IPS-15b (cell line): ENCODE results near the gene NGRN.

ENCODE experiments used
- H3K27me3 ChIP-seq: one replicate; pipeline ENCODE4 v1.6.1; 2013; ENCODE audit warnings: low read length; ENCODE audit not compliant: control insufficient read depth, insufficient read depth
- H3K36me3 ChIP-seq: one replicate; pipeline ENCODE4 v1.6.1; 2013; ENCODE audit warnings: low read length; ENCODE audit not compliant: control insufficient read depth, insufficient read depth
- H3K4me1 ChIP-seq: one replicate; pipeline ENCODE4 v1.6.1; 2013; ENCODE audit warnings: mild to moderate bottlenecking, low read length; ENCODE audit not compliant: control insufficient read depth, insufficient read depth
- H3K4me3 ChIP-seq: one replicate; pipeline ENCODE4 v1.5.1; 2013; ENCODE audit warnings: low read depth, low read length
- H3K9ac ChIP-seq: one replicate; pipeline ENCODE4 v1.6.1; 2013; ENCODE audit warnings: low read depth, mild to moderate bottlenecking, low read length
- H3K9me3 ChIP-seq: one replicate; pipeline ENCODE4 v1.6.1; 2013; ENCODE audit warnings: mild to moderate bottlenecking, low read length; ENCODE audit not compliant: control insufficient read depth, insufficient read depth

Gene NGRN

DNA sequence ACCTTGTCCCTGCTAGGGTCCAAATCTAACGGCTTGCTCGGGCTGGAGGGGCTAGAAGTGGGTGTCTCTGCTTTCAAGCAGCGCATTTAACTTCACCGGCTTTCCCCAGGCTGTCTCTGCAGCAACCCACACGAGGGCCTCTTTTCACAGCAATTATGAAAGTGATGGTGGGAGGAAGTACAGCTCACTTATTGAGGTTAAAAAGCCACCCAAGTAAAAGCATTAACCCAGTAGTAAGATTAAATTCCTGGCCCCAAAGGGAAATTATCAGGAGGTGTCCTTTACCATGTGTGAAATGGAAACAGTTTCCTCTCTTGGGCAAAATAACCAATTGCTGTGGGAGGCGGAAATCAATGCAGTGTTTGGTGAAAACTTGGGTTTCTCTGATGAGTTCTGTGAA, 41.1 kb downstream of the NGRN start:
- Histone ChIP-seq H3K4me3 (no peak overlapping the region), H3K36me3 (no peaks in the 10 kb centered on the region), H3K9me3 (no peaks in the 10 kb centered on the region), H3K27me3 (no peaks in the 10 kb centered on the region), H3K4me1 (no peaks in the 10 kb centered on the region), H3K9ac (no peak overlapping the region)

DNA sequence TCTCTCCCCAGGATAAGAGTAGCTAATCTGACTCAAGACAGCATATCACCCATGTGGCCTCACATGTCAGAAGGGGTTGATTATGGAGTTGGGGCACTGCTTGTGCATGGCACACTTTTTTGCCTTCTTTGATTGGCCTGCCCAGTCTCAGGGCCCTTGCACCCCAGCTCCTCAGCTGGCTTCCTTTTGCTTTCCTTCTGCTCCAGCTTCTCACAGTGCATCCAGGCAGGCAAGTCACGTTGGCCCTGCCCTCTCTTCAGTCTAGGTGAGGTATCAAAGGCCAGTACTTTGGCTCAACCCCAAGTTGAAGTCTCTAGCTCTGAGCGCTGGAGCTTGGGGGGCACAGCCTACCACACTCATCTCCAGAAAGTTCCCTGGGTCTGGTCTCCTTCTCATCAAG, 42.2 kb downstream of the NGRN start:
- H3K4me3 ChIP-seq = no peak overlapping the region
- no peak overlapping the region for H3K9ac ChIP-seq
- no peaks in the 10 kb centered on the region for H3K4me1 ChIP-seq
- no peaks in the 10 kb centered on the region for H3K27me3 ChIP-seq
- no peaks in the 10 kb centered on the region for H3K36me3 ChIP-seq
- H3K9me3 ChIP-seq = no peaks in the 10 kb centered on the region

- no peak overlapping the region for H3K4me3 ChIP-seq
- no peak overlapping the region for H3K9ac ChIP-seq
- H3K36me3 ChIP-seq = no peaks in the 10 kb centered on the region
- H3K9me3 ChIP-seq = no peaks in the 10 kb centered on the region
- no peaks in the 10 kb centered on the region for H3K4me1 ChIP-seq
- no peaks in the 10 kb centered on the region for H3K27me3 ChIP-seq
Measured at GRCh38 chr15:90309020-90309419, 43.5 kb downstream of the NGRN start.

- Histone ChIP-seq H3K9ac (no peak overlapping the region), H3K9me3 (no peaks in the 10 kb centered on the region), H3K27me3 (no peaks in the 10 kb centered on the region), H3K4me1 (no peaks in the 10 kb centered on the region), H3K36me3 (no peaks in the 10 kb centered on the region), H3K4me3 (no peak overlapping the region)
Measured at GRCh38 chr15:90315278-90315982, 50.0 kb downstream of the NGRN start.

- Histone ChIP-seq H3K27me3 (no peaks in the 10 kb centered on the region), H3K9me3 (no peaks in the 10 kb centered on the region), H3K4me3 (no peak overlapping the region), H3K4me1 (no peaks in the 10 kb centered on the region), H3K9ac (no peak overlapping the region), H3K36me3 (no peaks in the 10 kb centered on the region)
Measured at GRCh38 chr15:90316139-90316538, 50.7 kb downstream of the NGRN start.

DNA sequence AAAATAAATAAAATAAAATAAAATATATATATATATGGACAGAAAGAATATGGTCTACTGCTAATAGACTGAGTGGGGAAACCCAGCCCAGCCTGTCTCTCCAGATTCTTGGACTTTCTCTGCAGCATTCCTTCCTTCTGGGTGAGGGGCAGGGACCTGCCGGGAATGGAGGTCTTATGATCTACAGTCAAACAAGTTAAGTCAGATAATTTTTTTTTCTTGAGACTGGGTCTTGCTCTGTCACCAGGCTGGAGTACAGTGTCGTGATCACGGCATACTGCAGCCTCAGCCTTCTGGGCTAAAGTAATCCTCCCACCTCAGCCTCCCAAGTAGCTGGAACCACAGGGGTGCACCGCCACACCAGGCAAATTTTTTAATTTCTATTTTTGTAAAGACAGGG, 53.1 kb downstream of the NGRN start:
- Histone ChIP-seq H3K9me3 (no peaks in the 10 kb centered on the region), H3K4me1 (no peaks in the 10 kb centered on the region), H3K9ac (no peak overlapping the region), H3K36me3 (no peaks in the 10 kb centered on the region), H3K27me3 (no peaks in the 10 kb centered on the region), H3K4me3 (no peak overlapping the region)

- Histone ChIP-seq H3K27me3 (no peaks in the 10 kb centered on the region), H3K4me3 (peak overlapping the region; percentile 10), H3K4me1 (no peaks in the 10 kb centered on the region), H3K9me3 (no peaks in the 10 kb centered on the region), H3K36me3 (no peaks in the 10 kb centered on the region), H3K9ac (no peak overlapping the region)
Measured at GRCh38 chr15:90320062-90320884, 54.8 kb downstream of the NGRN start.

DNA sequence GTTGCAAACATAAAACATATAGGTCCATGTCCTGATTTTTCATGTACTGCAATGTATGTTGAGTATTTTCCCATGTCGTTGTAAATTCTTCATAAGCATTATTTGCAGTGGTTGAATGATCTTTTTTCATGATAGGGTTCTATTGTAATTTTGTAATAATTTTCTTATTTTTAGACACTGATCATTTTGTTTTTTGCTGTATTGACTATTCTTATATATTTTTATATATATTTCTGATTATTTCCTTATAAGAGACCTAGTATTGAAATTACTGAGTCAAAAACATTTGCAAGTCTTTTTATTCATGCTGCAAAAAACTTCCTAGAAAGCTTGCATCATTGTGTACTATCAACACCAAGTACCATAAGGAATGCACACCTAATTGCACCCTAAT, 55.4 kb downstream of the NGRN start:
- H3K9ac ChIP-seq = no peak overlapping the region
- H3K36me3 ChIP-seq = no peaks in the 10 kb centered on the region
- no peaks in the 10 kb centered on the region for H3K9me3 ChIP-seq
- H3K4me1 ChIP-seq = no peaks in the 10 kb centered on the region
- H3K27me3 ChIP-seq = no peaks in the 10 kb centered on the region
- H3K4me3 ChIP-seq = no peak overlapping the region
